ENCODE measurements around the gene MX2.

DNA sequence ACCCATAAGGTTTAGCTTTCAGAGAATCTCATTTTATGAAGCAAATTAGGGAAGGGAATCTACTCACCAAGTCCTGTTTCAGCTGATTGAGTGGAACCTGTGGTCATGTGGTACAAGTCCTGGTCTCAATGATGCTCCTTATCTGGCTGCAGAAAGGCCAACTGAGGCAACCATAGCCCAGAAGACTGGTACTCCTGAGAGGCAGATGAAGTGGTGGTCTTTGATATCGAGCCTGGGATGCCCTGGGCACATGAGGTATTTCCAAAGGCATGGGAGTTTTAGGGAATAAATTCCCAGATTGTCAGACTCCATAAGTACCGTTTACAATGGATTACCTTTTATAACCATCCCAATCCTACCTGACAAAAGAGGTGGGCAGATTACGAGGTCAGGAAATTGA is 67.5 kb downstream of the MX2 start:
- no peak for TF ChIP-seq MYC (IDR thresholded peaks at IDR 0.05; ENCODE audit: low read depth, low read length)
- TF ChIP-seq, protein P1, sequence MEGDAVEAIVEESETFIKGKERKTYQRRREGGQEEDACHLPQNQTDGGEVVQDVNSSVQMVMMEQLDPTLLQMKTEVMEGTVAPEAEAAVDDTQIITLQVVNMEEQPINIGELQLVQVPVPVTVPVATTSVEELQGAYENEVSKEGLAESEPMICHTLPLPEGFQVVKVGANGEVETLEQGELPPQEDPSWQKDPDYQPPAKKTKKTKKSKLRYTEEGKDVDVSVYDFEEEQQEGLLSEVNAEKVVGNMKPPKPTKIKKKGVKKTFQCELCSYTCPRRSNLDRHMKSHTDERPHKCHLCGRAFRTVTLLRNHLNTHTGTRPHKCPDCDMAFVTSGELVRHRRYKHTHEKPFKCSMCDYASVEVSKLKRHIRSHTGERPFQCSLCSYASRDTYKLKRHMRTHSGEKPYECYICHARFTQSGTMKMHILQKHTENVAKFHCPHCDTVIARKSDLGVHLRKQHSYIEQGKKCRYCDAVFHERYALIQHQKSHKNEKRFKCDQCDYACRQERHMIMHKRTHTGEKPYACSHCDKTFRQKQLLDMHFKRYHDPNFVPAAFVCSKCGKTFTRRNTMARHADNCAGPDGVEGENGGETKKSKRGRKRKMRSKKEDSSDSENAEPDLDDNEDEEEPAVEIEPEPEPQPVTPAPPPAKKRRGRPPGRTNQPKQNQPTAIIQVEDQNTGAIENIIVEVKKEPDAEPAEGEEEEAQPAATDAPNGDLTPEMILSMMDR (IDR thresholded peaks at IDR 0.05; ENCODE audit: low read depth, low read length): no peak
